HG02610 (cell line): ENCODE measurements around the gene PTPRN2.

Experiments used
- ATAC-seq: cut with Tn5 transposase; IDR thresholded peaks from one replicate; pipeline ENCODE4 v1.9.1; 2021; ENCODE audit warnings: mild to moderate bottlenecking, moderate library complexity; ENCODE audit not compliant: unreplicated experiment

PTPRN2 gene

DNA sequence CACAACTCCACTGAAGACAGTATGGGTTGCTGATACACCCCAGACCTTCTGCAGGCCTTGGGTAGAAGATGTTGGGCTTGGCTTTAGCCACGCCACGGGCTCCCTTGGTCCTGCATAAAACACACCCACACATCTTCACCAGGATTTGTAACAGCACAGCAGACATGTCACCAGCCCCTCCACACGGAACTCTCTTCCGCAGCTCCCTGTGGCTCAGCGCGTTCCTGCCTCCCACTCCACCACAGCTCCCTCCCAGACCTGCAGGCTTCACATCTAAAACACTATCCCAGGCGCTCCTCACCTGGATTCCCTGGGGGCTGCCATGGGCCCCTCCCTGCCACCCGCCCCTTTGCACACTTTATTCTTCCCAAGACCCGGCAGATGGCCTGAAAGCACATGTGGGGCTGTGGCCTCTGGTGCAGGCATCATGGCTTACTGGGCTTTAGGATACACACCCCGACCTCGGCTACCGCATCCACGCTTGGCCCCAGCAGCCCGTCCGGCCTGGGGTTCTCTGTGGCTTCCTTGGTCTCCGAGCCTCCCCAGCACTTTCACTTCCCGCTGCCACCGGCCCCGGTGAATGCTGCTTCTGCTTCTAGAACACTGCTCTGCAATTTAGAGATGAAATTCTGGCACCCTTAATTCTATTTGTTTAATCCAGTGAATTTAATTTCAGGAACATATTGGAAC lies 818.0 kb downstream of the PTPRN2 start:
- ATAC-seq, result no peak

DNA sequence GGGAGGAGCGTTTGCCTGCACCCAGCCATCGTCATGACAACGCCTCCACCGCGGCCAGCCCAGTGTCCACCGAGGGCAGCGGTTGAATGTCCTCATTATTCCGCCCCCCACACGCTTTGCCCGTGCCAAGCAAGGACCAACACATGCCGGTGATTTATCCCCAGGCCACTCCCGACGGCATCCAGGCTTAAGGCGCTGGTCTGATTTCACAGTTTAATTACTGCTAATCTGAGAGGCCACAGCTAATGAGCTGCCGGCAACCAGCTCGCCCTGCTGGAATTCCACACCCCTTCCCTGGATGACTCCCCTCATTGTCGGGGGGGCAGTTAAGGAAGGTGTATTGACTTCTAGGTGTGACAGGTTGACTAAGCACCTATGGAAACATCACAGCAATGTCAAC lies 818.5 kb downstream of the PTPRN2 start:
- no peak for ATAC-seq

DNA sequence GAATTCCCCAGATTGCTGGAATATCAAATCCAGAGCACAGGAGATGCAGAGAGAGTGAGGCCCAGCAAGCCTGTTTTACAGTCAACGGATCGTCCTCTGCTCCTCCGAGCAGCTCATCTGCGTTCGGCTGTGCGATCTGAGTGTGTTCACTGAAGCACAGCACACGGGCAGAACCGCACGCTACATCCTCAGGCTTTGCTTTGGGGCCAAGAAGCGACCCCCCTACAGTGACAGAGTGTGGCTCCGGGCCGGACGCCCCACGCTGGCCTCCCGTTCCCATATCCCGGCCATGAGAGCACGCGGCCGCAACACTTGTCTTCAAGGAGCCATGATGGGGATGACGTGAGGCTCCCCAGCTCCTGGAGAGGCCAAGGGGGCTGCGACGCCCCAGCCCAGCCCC lies 819.4 kb downstream of the PTPRN2 start:
- ATAC-seq, result no peak

GRCh38 chr7:157767506-157768197 lies 820.0 kb downstream of the PTPRN2 start:
- ATAC-seq, result no peak

DNA sequence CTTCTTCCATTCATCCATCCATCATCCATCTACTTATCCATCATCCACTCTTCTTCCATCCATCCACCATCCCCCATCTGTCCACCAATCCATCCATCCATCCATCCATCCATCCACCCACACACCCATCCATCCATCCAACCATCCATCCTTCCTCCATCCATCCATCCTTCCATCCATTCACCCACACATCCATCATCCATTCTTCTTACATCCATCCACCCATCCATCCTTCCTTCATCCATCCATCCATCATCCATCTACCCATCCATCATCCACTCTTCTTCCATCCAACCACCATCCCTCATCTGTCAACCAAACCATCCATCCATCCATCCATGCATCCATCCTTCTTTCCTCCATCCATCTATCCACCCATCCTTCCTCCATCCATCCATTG lies 821.5 kb downstream of the PTPRN2 start:
- no peak for ATAC-seq

DNA sequence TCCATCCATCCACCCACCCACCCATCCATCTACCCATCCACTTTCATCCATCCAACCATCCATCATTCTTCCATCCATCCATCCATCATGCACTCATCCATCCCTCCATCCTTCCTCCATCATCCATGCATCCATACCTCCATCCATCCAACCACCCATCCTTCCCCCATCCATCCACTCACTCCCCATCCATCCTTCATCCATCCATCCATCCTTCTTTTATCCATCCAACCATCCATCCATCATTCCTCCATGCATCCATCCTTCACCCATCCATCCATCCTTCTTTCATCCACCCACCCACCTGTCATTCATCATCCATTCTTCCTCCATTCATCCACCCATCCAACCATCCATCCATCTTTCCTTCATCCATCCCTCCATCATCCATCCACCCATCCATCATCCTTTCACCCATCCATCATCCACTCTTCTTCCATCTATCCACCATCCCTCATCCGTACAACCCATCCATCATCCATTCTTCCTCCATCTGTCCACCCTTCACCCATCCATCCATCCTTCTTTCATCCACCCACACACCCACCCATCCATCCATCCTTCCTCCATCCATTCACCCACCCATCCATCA lies 822.6 kb downstream of the PTPRN2 start:
- ATAC-seq, result no peak

GRCh38 chr7:157764193-157764592 lies 823.4 kb downstream of the PTPRN2 start:
- ATAC-seq, result no peak

DNA sequence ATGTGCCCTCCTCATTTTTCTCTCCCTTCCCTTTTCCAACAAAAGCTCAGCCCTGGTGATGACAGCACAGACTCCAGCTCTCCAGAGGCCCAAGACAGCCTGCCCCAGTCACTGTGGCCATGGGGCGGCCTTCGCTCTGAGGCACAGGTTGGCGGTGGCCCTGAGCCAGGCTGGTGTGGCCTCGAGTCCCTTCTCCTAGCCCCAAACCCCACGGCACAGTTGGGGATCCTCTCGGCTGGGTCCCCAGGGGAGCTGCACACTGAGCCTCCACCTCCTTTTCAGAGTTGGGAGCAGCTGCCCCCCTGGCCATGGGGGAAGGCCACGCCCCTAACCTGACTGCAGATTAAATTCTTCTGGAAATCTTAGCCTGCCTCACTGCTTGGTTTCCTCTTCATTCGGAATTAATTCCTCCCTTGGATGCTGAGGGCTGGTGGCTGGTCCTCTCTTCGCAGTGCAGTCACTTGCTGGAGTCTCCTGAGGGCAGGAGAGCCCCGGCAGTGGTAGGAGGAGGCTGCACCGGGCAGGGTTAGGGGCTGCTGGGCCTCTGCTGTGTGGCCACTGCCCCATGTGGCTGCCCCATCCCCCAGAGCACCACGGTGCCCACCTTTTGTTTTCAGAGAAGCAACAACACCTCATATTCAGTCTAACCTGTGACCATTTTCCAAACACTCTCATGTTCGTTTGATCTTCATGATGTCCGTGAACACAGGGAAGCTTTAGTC lies 824.2 kb downstream of the PTPRN2 start:
- ATAC-seq, result no peak

DNA sequence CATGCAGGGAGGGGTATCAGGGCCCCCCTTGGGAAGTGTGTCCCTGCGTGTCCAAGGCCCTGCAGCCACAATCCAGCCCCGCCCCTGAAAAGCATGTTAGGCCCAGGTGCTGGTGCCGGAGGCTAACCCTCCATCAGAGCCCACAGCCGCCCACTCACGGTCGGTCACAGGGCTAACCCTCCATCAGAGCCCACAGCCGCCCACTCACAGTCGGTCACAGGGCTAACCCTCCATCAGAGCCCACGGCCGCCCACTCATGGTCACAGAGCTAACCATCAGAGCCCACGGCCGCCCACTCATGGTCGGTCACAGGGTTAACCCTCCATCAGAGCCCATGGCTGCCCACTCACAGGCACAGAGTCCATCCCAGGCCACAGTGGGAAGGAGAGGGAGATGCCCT lies 824.8 kb downstream of the PTPRN2 start:
- ATAC-seq, result no peak

GRCh38 chr7:157760004-157760730 lies 827.5 kb downstream of the PTPRN2 start:
- no peak for ATAC-seq

- ATAC-seq, result no peak
These were observed 828.3 kb downstream of the PTPRN2 start for GRCh38 chr7:157759246-157759805.

DNA sequence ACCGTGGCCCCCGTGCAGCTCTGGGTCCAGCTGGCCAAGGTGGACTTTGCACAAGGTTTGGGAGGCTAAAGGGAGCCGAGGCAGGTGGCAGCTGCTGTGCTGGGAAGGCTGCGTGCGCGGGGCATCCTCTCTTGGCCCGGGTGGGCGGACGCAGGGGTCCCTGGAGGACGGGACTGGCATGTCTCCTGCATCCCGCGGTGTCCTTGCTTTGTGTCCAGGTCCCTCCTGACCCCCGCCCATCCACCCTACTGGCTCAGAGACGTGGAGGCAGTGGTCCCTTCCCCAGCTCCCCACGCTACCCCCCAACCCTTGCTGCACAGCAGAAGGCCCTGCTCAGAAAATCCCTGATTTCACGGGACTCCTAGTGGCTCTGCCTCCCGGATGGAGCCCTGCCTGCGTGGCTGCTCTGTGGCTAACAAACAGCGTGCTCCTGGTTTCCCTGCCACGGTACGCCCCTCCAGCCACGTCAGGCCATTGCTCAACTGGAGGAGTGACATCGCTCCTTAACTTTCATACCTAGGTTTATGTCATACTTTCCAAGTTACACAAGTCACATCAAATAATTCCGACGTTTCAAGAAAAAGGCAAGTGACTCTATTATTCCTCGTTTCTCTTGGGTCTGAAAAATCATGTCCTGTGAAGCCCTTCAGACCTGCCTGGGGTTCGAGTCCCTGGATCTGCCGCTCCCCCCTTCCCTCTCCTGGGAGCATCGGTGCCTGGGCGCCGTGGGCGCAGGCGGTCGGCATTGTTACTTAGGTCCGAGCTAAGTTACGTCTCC lies 829.0 kb downstream of the PTPRN2 start:
- no peak for ATAC-seq

GRCh38 chr7:157757776-157758467 lies 829.7 kb downstream of the PTPRN2 start:
- ATAC-seq, result no peak

- ATAC-seq, result no peak
These were observed 830.4 kb downstream of the PTPRN2 start for GRCh38 chr7:157757211-157757610.

DNA sequence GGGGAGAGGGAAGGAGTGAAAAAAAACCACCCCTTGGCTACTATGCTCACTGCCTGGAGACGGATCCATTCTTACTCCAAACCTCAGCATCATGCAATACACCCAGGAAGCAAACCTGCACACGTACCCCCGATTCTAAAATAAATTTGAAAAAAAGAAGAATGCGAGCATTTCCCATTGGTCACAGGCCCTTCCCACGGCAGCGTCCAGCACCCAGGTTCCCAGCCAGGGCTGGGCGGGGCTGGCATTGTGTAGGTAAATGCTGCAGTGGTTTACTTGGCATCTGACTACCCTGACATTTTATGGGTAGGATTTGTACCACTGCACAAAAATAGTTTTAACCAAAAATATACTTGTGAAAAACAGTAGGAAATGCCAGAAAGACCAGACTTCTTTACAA lies 831.9 kb downstream of the PTPRN2 start:
- no peak for ATAC-seq

- no peak for ATAC-seq
These were observed 833.2 kb downstream of the PTPRN2 start for GRCh38 chr7:157754416-157754790.

DNA sequence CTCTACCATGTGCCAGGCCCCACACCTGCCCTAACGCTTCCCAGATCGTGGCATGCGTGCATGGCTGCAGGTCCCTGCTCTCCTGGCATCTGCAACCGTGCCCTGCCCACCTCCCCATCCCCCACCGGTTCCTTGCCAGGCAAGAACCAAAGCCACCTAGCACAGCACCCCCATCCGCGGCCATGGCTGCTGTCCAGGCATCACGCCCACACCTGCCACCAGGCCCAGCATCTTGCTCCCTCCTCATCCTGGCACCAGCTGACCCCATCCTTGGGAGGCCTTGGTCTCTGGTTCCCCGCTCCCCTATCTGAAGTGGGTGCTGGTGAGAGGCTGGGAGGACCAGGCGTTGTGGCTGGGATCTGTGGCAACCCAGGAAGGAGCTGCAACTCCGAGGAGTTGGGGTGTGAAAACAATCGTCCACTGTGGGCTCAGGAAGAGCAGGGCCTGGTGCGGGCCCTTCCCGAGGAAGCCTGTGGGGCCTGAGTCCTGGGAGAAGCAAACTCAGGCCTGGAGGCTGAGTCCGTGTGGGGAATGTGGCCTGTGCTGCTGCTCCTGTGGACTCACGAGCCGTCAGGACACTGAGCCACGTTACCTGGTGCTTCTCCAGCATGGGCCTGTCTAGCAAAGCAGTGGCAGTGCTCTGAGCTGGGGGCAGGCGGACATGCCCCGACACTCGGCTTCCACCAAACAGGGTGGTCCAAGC lies 833.8 kb downstream of the PTPRN2 start:
- ATAC-seq, result no peak

DNA sequence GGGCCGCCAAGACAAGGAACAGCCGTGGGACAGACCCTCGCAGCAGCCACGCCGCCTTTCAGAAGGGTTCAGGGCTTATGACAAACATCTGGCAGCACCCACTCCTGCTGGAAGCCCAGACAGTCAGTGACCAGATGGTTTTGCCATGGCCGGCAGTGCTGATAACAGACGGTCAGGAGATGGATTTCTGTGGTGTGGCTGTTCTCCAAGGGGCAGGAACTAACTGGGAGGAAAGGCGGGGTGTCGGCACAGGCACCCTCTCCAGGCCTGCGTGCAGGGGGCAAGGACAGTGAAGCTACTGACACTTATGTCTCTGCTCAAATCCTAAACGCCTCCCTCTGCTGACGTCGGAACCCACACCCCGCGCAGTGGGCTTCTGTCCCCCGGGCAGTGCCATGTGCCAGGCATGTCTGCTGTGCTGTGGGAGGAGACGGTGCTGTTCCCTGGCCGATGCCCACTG lies 834.8 kb downstream of the PTPRN2 start:
- no peak for ATAC-seq
